Prostate gland (tissue), 2 donors: ENCODE data around the gene PAX8.

ENCODE experiments used
- CTCF ChIP-seq, 4 experiments: fragments of 200-600 bp in 2 of 4; fragments of 450-650 bp in 2 of 4; sonication (generic) in 2 of 4; IDR thresholded peaks; 1 replicate in 3 of 4; 2 replicates in 1 of 4; pipeline ENCODE4 v1.5.1; 2016 to 2019; ENCODE audit warnings: antibody characterized with exemption in 4 of 4, mild to moderate bottlenecking in 2 of 4, moderate library complexity in 2 of 4
- POLR2A ChIP-seq: fragments of 450-650 bp; IDR thresholded peaks from one replicate; pipeline ENCODE4 v1.6.1; 2016; ENCODE audit warnings: antibody characterized with exemption, mild to moderate bottlenecking

DNA sequence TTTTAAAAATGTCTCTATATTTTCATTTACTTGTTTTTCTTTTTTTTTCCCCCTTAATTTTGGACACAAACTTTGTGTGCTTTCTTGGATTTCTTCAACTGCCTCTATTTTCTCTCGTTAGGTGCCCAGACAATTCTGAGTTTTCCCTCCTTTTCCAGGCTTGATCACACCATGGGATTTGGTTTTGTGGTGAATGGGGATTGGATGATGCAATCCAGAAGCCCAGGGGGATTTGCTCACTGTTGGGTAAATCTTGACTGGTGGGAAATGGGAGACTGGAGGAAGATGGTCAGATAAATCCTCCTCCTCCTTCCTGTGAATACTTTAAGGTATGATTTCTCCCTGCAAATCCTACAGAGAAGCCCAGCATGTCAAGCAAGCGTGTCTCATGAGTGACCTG, 19.5 kb upstream of the PAX8 start:
- TF ChIP-seq POLR2A (no peak), CTCF (IDR thresholded peaks at IDR 0.05) (no peak)
